SU-DHL-6 (cell line): ENCODE measurements around the gene C22orf42.
"Not testable (repeated sequence)": the region's sequence is repeated elsewhere in the genome, so short reads cannot be mapped to it uniquely, and the experiment has no call there.

Experiments
- H2AFZ ChIP-seq: fragments of 200-600 bp; sonication (generic); 2 replicates; pipeline ENCODE4 v1.6.1; 2014; ENCODE audit warnings: low read depth, mild to moderate bottlenecking, moderate library complexity, mixed read lengths, antibody characterized with exemption, low read length; ENCODE audit not compliant: severe bottlenecking
- H3F3A ChIP-seq: fragments of 200-600 bp; shearing (Covaris generic); 2 replicates; pipeline ENCODE4 v1.6.0; 2016; ENCODE audit warnings: antibody characterized with exemption, mild to moderate bottlenecking; ENCODE audit not compliant: insufficient read depth
- H3K27ac ChIP-seq: fragments of 200-600 bp; sonication (generic); 2 replicates; pipeline ENCODE4 v1.5.1; 2016; ENCODE audit warnings: low read depth, mild to moderate bottlenecking, low read length, moderate library complexity, mixed read lengths
- H3K27me3 ChIP-seq: fragments of 200-600 bp; sonication (generic), shearing (Covaris generic); 2 replicates; pipeline ENCODE4 v1.6.0; 2014; ENCODE audit warnings: mild to moderate bottlenecking, low read length
- H3K36me3 ChIP-seq: fragments of 200-600 bp; sonication (generic); 2 replicates; pipeline ENCODE4 v1.6.1; 2014; ENCODE audit warnings: mild to moderate bottlenecking, low read length, mixed read lengths
- H3K4me2 ChIP-seq: fragments of 300-600, 200-600 bp; shearing (Covaris generic), sonication (generic); 2 replicates; pipeline ENCODE4 v1.6.0; 2014; ENCODE audit warnings: low read length, low read depth, mild to moderate bottlenecking; ENCODE audit not compliant: poor library complexity, severe bottlenecking
- H3K4me3 ChIP-seq: fragments of 200-600 bp; sonication (generic); 2 replicates; pipeline ENCODE4 v1.5.1; 2014; ENCODE audit warnings: antibody characterized with exemption, low read length, mild to moderate bottlenecking, mixed read lengths; ENCODE audit not compliant: insufficient read depth, poor library complexity, severe bottlenecking
- H3K79me2 ChIP-seq: fragments of 200-600 bp; sonication (generic); 2 replicates; pipeline ENCODE4 v1.6.1; 2014; ENCODE audit warnings: mild to moderate bottlenecking, low read length, moderate library complexity; ENCODE audit not compliant: insufficient read depth
- H3K9ac ChIP-seq: fragments of 200-600 bp; sonication (generic); 2 replicates; pipeline ENCODE4 v1.7.0; 2014; ENCODE audit warnings: mild to moderate bottlenecking, low read length
- H3K9me2 ChIP-seq: fragments of 200-600 bp; sonication (generic); replicated peaks from 2 replicates; pipeline ENCODE4 v1.6.1; 2014; ENCODE audit warnings: low read length; ENCODE audit not compliant: insufficient read depth
- H3K9me3 ChIP-seq: fragments of 200-600 bp; sonication (generic); 2 replicates; pipeline ENCODE4 v1.6.1; 2014; ENCODE audit warnings: low read length, mixed read lengths; ENCODE audit not compliant: insufficient read depth
- H4K20me1 ChIP-seq: fragments of 200-600 bp; sonication (generic); 2 replicates; pipeline ENCODE4 v1.6.1; 2014; ENCODE audit warnings: low read depth, mild to moderate bottlenecking, antibody characterized with exemption, low read length, moderate library complexity, mixed read lengths
- EZH2phosphoT487 ChIP-seq: fragments of 200-600 bp; sonication (generic), shearing (Covaris generic); conservative IDR thresholded peaks from 2 replicates; pipeline ENCODE4 v1.6.1; 2018; ENCODE audit warnings: mild to moderate bottlenecking, antibody characterized with exemption, low read length, moderate library complexity, mixed read lengths
- TF ChIP-seq, protein P1 (sequence below): fragments of 200-600 bp; sonication (generic); IDR thresholded peaks from one replicate; pipeline ENCODE4 v1.5.1; 2017; ENCODE audit warnings: antibody characterized with exemption, mild to moderate bottlenecking, low read length, moderate library complexity; ENCODE audit not compliant: insufficient read depth, poor library complexity, severe bottlenecking

Gene C22orf42

DNA sequence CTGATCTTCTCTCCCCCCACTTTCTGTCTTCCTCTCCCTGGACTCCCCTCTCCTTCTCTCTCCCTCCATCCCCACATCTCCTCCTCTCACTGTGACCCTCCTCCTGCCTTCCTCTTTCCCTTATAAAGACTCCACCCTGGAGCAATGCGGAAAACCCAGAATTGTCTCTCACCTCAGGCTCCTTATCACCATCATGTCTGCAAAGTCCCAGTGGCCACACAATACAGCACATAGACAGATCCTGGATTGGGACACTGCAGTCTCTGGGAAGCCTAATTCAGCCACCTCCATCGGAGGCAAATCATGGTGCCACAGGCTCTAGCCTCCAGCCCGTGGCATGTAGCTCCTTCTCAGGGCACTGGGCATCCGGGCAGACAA is 43.0 kb upstream of the C22orf42 start:
- no peaks in the 10 kb centered on the region for H3K27me3 ChIP-seq
- H3K27ac ChIP-seq = no peak overlapping the region
- H3K9ac ChIP-seq = no peak overlapping the region
- no peaks in the 10 kb centered on the region for H3K36me3 ChIP-seq
- H3K4me2 ChIP-seq = no peak overlapping the region
- no peaks in the 10 kb centered on the region for H4K20me1 ChIP-seq
- H3K9me2 ChIP-seq = no peaks in the 10 kb centered on the region
- no peak overlapping the region for H2AFZ ChIP-seq
- H3K79me2 ChIP-seq = no peaks in the 10 kb centered on the region
- TF ChIP-seq EZH2phosphoT487 = no peak
- TF ChIP-seq, protein P1, sequence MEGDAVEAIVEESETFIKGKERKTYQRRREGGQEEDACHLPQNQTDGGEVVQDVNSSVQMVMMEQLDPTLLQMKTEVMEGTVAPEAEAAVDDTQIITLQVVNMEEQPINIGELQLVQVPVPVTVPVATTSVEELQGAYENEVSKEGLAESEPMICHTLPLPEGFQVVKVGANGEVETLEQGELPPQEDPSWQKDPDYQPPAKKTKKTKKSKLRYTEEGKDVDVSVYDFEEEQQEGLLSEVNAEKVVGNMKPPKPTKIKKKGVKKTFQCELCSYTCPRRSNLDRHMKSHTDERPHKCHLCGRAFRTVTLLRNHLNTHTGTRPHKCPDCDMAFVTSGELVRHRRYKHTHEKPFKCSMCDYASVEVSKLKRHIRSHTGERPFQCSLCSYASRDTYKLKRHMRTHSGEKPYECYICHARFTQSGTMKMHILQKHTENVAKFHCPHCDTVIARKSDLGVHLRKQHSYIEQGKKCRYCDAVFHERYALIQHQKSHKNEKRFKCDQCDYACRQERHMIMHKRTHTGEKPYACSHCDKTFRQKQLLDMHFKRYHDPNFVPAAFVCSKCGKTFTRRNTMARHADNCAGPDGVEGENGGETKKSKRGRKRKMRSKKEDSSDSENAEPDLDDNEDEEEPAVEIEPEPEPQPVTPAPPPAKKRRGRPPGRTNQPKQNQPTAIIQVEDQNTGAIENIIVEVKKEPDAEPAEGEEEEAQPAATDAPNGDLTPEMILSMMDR = no peak
- no peak overlapping the region for H3K4me3 ChIP-seq
- no peaks in the 10 kb centered on the region for H3K9me3 ChIP-seq
- no peaks in the 10 kb centered on the region for H3F3A ChIP-seq

GRCh38 chr22:32200752-32201151 is 41.6 kb upstream of the C22orf42 start:
- no peak for TF ChIP-seq EZH2phosphoT487
- TF ChIP-seq, protein P1 = no peak
- no peaks in the 10 kb centered on the region for H4K20me1 ChIP-seq
- H3K27ac ChIP-seq = no peak overlapping the region
- H3K9me2 ChIP-seq = no peaks in the 10 kb centered on the region
- H3K4me3 ChIP-seq = no peak overlapping the region
- H3K27me3 ChIP-seq = no peaks in the 10 kb centered on the region
- no peak overlapping the region for H2AFZ ChIP-seq
- H3K9ac ChIP-seq = no peak overlapping the region
- H3K79me2 ChIP-seq = no peaks in the 10 kb centered on the region
- H3K4me2 ChIP-seq = no peak overlapping the region
- H3F3A ChIP-seq = no peaks in the 10 kb centered on the region
- H3K9me3 ChIP-seq = no peaks in the 10 kb centered on the region
- H3K36me3 ChIP-seq = no peaks in the 10 kb centered on the region

DNA sequence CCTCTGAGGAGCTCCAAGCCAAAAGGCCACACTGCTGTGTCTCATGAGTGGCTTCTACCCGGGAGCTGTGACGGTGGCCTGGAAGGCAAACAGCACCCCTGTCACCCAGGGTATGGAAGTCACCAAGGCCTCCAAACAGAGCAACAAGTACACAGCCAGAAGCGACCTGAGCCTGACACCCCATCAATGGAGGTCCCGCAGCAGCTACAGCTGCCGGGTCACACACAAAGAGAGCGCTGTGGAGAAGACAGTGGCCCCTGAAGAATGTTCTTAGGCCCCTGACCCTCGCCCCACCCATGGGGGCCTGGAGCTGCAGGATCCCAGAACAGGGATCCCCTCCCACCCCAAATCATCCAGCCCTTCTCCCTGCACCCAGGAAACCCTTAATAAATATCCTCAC is 40.9 kb upstream of the C22orf42 start:
- no peaks in the 10 kb centered on the region for H3K27me3 ChIP-seq
- H3K27ac ChIP-seq = no peak overlapping the region
- no peaks in the 10 kb centered on the region for H3K9me3 ChIP-seq
- TF ChIP-seq EZH2phosphoT487 = no peak
- TF ChIP-seq, protein P1 = no peak
- no peaks in the 10 kb centered on the region for H3K9me2 ChIP-seq
- no peaks in the 10 kb centered on the region for H3K79me2 ChIP-seq
- H3K9ac ChIP-seq = no peak overlapping the region
- no peaks in the 10 kb centered on the region for H4K20me1 ChIP-seq
- no peaks in the 10 kb centered on the region for H3F3A ChIP-seq
- no peak overlapping the region for H2AFZ ChIP-seq
- no peak overlapping the region for H3K4me3 ChIP-seq
- H3K36me3 ChIP-seq = no peaks in the 10 kb centered on the region
- H3K4me2 ChIP-seq = no peak overlapping the region

- Histone ChIP-seq H3K9ac (no peak overlapping the region), H2AFZ (no peak overlapping the region), H3K9me3 (no peaks in the 10 kb centered on the region), H3K79me2 (no peaks in the 10 kb centered on the region), H3K27me3 (no peaks in the 10 kb centered on the region), H3K27ac (no peak overlapping the region), H3K4me3 (no peak overlapping the region), H3F3A (no peaks in the 10 kb centered on the region), H4K20me1 (no peaks in the 10 kb centered on the region), H3K9me2 (no peaks in the 10 kb centered on the region), H3K4me2 (no peak overlapping the region), H3K36me3 (no peaks in the 10 kb centered on the region)
- TF ChIP-seq, protein P1 = no peak
- TF ChIP-seq EZH2phosphoT487 = no peak
These were observed 40.2 kb upstream of the C22orf42 start for GRCh38 chr22:32199341-32199740.

DNA sequence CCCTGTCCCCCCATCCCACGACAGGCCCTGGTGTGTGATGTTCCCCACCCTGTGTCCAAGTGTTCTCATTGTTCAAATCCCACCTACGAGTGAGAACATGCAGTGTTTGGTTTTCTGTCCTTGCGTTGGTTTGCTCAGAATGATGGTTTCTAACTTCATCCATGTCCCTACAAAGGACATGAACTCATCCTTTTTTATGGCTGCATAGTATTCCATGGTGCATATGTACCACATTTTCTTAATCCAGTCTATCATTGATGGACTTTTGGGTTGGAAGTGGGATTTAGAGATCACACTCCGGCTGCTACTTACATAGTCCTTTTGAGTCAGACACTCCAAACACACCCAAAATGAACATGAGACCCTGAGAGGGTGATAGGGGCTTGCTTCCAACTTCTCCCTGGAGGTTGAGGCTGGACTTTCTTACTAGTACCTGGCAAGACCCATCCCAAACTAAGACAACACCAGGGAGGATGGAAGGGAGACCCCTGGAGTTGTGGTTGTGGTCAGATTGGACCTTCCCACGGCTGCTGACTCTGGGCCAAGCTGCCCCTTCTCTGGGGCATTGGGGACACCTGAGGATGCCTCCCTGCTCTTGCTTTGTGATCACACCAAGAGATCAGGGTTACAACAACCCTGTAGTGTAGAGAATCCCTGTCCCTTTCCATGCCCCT is 38.6 kb upstream of the C22orf42 start:
- H2AFZ ChIP-seq, H3K27ac ChIP-seq, H3K9ac ChIP-seq, H3K36me3 ChIP-seq, H4K20me1 ChIP-seq, H3F3A ChIP-seq, H3K4me2 ChIP-seq, H3K4me3 ChIP-seq, H3K9me3 ChIP-seq, H3K79me2 ChIP-seq, H3K27me3 ChIP-seq, H3K9me2 ChIP-seq: not testable (repeated sequence)
